ENCODE measurements around the gene ZFP1.

- no peak for TF ChIP-seq CTCF (conservative IDR thresholded peaks at IDR 0.05; ENCODE audit: low read depth, low read length)
- TF ChIP-seq POLR2A (IDR thresholded peaks at IDR 0.05; ENCODE audit: low read depth, low read length): no peak
- no peak for TF ChIP-seq SMC3 (IDR thresholded peaks at IDR 0.05; ENCODE audit: low read depth, low read length)
- TF ChIP-seq CEBPB (IDR thresholded peaks at IDR 0.05; ENCODE audit: low read depth, low read length): no peak
- TF ChIP-seq MAFK (IDR thresholded peaks at IDR 0.05; ENCODE audit: low read depth, low read length): no peak
- no peak for TF ChIP-seq RFX5 (IDR thresholded peaks at IDR 0.05; ENCODE audit: low read depth, low read length)
- TF ChIP-seq BHLHE40 (IDR thresholded peaks at IDR 0.05; ENCODE audit: low read depth, low read length): no peak
- TF ChIP-seq RAD21 (IDR thresholded peaks at IDR 0.05; ENCODE audit: low read length): no peak
Measured at GRCh38 chr16:75203667-75204409, 55.5 kb downstream of the ZFP1 start.

Measured in IMR-90 (cell line).